HepG2 (cell line): ENCODE data around the gene CLASP1. TPM values are rescaled to one million over a fixed set of nuclear protein-coding genes. Genes with fewer than 3 reads are reported as not detected.
A peak's percentile ranks its signal among the peaks of the same experiment; 100 is the strongest.

Experiments used
- ATAC-seq: fragments of 200-7000 bp; cut with Tn5 transposase; 3 replicates; pipeline ENCODE4 v1.9.1; 2020; ENCODE audit warnings: mild to moderate bottlenecking, moderate library complexity
- BruUV-seq: library from RNA; stranded (reverse); fragments of 400-500 nt; replicated peaks from 2 replicates; lab custom pipeline; 2021; lab: Mats Ljungman, UMichigan
- CTCF ChIA-PET: fragments of 300-600 bp; formaldehyde crosslinking; extraction: SDS; loops from one replicate; lab custom pipeline; 2021; ENCODE audit warnings: low total read pairs, inconsistent platforms, low intra/inter-chr PET ratio; lab: Yijun Ruan, JAX
- POLR2A ChIA-PET: fragments of 350-600 bp; sonication (Branson Sonifier 250); formaldehyde crosslinking; loops from one replicate; lab custom pipeline; 2020; ENCODE audit warnings: antibody characterized with exemption, inconsistent platforms; lab: Yijun Ruan, JAX
- DNase-seq: peaks from one replicate; pipeline ENCODE4 v3.0.0-alpha.2; 2015; ENCODE audit warnings: low spot score
- FAIRE-seq: peaks from 3 replicates; lab custom pipeline; 2011; peaks lifted over from hg19 to GRCh38; lab: Jason Lieb, UNC
- H2AFZ ChIP-seq: one replicate; pipeline ENCODE4 v1.6.1; 2011; ENCODE audit warnings: low read length, inconsistent platforms
- H3K27ac ChIP-seq: fragments of 300-600 bp; 3 replicates; pipeline ENCODE4 v1.8.0; 2011; ENCODE audit warnings: mixed run types, mild to moderate bottlenecking, mixed read lengths, low read length, inconsistent platforms; ENCODE audit not compliant: insufficient read depth; ENCODE audit errors: extremely low read length
- H3K27me3 ChIP-seq, 2 experiments: fragments of 200-600 bp in 1 of 2; 2 replicates in 1 of 2; 3 replicates in 1 of 2; pipeline versions ENCODE4 v1.6.0 to v1.8.0; 2011; ENCODE audit warnings: low read length in 2 of 2, mild to moderate bottlenecking in 2 of 2, moderate library complexity in 2 of 2, inconsistent platforms in 1 of 2; ENCODE audit not compliant: insufficient read depth in 2 of 2, control insufficient read depth in 1 of 2
- H3K36me3 ChIP-seq, 2 experiments: fragments of 200-600 bp in 1 of 2; replicated peaks in 1 of 2; 2 replicates in 1 of 2; 3 replicates in 1 of 2; pipeline versions ENCODE4 v1.5.1 to v1.8.0; 2011; ENCODE audit warnings: low read length in 2 of 2, inconsistent platforms in 1 of 2; ENCODE audit not compliant: insufficient read depth in 2 of 2, control insufficient read depth in 1 of 2
- H3K4me1 ChIP-seq: 2 replicates; pipeline ENCODE4 v1.5.1; 2012; ENCODE audit warnings: low read length, inconsistent platforms; ENCODE audit not compliant: insufficient read depth
- H3K4me2 ChIP-seq: 2 replicates; pipeline ENCODE4 v1.6.0; 2011; ENCODE audit warnings: low read depth, low read length, inconsistent platforms
- H3K4me3 ChIP-seq, 3 experiments: fragments of 200-600 bp in 1 of 3; sonication (generic), shearing (Covaris generic) in 1 of 3; replicated peaks in 1 of 3; 2 replicates each; pipeline ENCODE4 v1.5.1; 2011 to 2016; ENCODE audit warnings: low read length in 3 of 3, inconsistent platforms in 2 of 3, low read depth in 2 of 3, mild to moderate bottlenecking in 2 of 3, control low read depth in 1 of 3, mixed read lengths in 1 of 3; ENCODE audit not compliant: insufficient read depth in 1 of 3
- H3K79me2 ChIP-seq: one replicate; pipeline ENCODE4 v1.6.1; 2011; ENCODE audit warnings: low read length, inconsistent platforms; ENCODE audit not compliant: insufficient read depth
- H3K9ac ChIP-seq: 2 replicates; pipeline ENCODE4 v1.6.0; 2011; ENCODE audit warnings: mild to moderate bottlenecking, low read depth, low read length, inconsistent platforms; ENCODE audit not compliant: insufficient read depth
- H3K9me3 ChIP-seq: 2 replicates; pipeline ENCODE4 v1.5.1; 2012; ENCODE audit warnings: mild to moderate bottlenecking, low read length
- H4K20me1 ChIP-seq: 2 replicates; pipeline ENCODE4 v1.6.0; 2011; ENCODE audit warnings: inconsistent platforms, mild to moderate bottlenecking, low read length, moderate library complexity; ENCODE audit not compliant: insufficient read depth
- FOXP1 ChIP-seq, 2 experiments: fragments of 450-650 bp in 1 of 2; IDR thresholded peaks; 2 replicates each; pipeline ENCODE4 v1.6.1; 2017 to 2018; ENCODE audit warnings: antibody characterized with exemption in 1 of 2
- GABPB1 ChIP-seq: IDR thresholded peaks from 2 replicates; pipeline ENCODE4 v1.6.1; 2016; ENCODE audit warnings: mild to moderate bottlenecking, missing genetic modification reagents, moderate library complexity, missing compliant biosample characterization
- MBNL3 ChIP-seq: fragments of 250-450 bp; sonication (Bioruptor Pico); conservative IDR thresholded peaks from 2 replicates; pipeline ENCODE4 v1.8.0; 2022; ENCODE audit warnings: mild to moderate bottlenecking, inconsistent platforms
- NFE2L2 ChIP-seq: fragments of 150-350 bp; IDR thresholded peaks from 2 replicates; pipeline ENCODE4 v1.6.1; 2014; ENCODE audit warnings: low read length
- NR2F6 ChIP-seq, 2 experiments: IDR thresholded peaks; 2 replicates each; pipeline ENCODE4 v1.6.1; 2016; ENCODE audit warnings: antibody characterized with exemption in 1 of 2, mild to moderate bottlenecking in 1 of 2
- PAF1 ChIP-seq: IDR thresholded peaks from 2 replicates; pipeline ENCODE4 v1.6.1; 2016; ENCODE audit warnings: missing genetic modification reagents, missing compliant biosample characterization
- SALL1 ChIP-seq: sonication (generic); formaldehyde crosslinking; IDR thresholded peaks from 2 replicates; pipeline ENCODE4 v1.8.0; 2022; ENCODE audit warnings: mild to moderate bottlenecking, missing genetic modification reagents
- SP5 ChIP-seq: IDR thresholded peaks from 2 replicates; pipeline ENCODE4 v1.6.1; 2016; ENCODE audit warnings: low read depth, borderline replicate concordance
- SYNCRIP ChIP-seq: fragments of 200-400 bp; formaldehyde crosslinking; IDR thresholded peaks from 2 replicates; pipeline ENCODE4 v1.6.1; 2018; ENCODE audit warnings: mild to moderate bottlenecking, low read depth, low read length; ENCODE audit not compliant: insufficient read depth
- TCF12 ChIP-seq, 2 experiments: fragments of 450-650 bp in 1 of 2; sonication (generic) in 1 of 2; formaldehyde crosslinking in 1 of 2; IDR thresholded peaks; 2 replicates each; pipeline versions ENCODE4 v1.6.1 to v1.8.0; 2017 to 2022; ENCODE audit warnings: antibody characterized with exemption in 1 of 2, mild to moderate bottlenecking in 1 of 2, missing genetic modification reagents in 1 of 2, moderate library complexity in 1 of 2
- TMF1 ChIP-seq: sonication (generic); formaldehyde crosslinking; IDR thresholded peaks from 2 replicates; pipeline ENCODE4 v1.8.1; 2022; ENCODE audit warnings: low read depth, missing genetic modification reagents
- ZNF264 ChIP-seq: sonication (generic); formaldehyde crosslinking; IDR thresholded peaks from 2 replicates; pipeline ENCODE4 v1.4.0; 2020; ENCODE audit warnings: missing genetic modification reagents
- ZNF292 ChIP-seq: sonication (generic); formaldehyde crosslinking; IDR thresholded peaks from 2 replicates; pipeline ENCODE4 v1.8.1; 2022; ENCODE audit warnings: mild to moderate bottlenecking, low read depth, missing genetic modification reagents, borderline replicate concordance
- ZNF33A ChIP-seq: sonication (generic); formaldehyde crosslinking; IDR thresholded peaks from 2 replicates; pipeline ENCODE4 v1.5.1; 2020; ENCODE audit warnings: missing genetic modification reagents, mild to moderate bottlenecking, moderate library complexity, borderline replicate concordance
- ZNF670 ChIP-seq: sonication (generic); formaldehyde crosslinking; IDR thresholded peaks from 2 replicates; pipeline ENCODE4 v1.8.0; 2022; ENCODE audit warnings: mild to moderate bottlenecking, missing genetic modification reagents, borderline replicate concordance
- ZNF883 ChIP-seq: sonication (generic); formaldehyde crosslinking; IDR thresholded peaks from 2 replicates; pipeline ENCODE4 v1.5.1; 2020; ENCODE audit warnings: mild to moderate bottlenecking, missing genetic modification reagents; ENCODE audit errors: not compliant biosample characterization
- ZSCAN12 ChIP-seq: sonication (generic); formaldehyde crosslinking; IDR thresholded peaks from 2 replicates; pipeline ENCODE4 v1.9.0; 2021; ENCODE audit warnings: mild to moderate bottlenecking, missing genetic modification reagents
- WGBS: methylation state at CpG from one replicate; pipeline ENCODE4 v1.1.6; 2017; ENCODE audit warnings: low lambda C conversion rate; 5-methylcytosine and 5-hydroxymethylcytosine counted together
- in situ Hi-C: cut with HindIII; loops from 2 replicates; pipeline ENCODE4 v1.10.0; 2017; ENCODE audit warnings: low pct_unique_long_range_greater_than_20kb; ENCODE audit not compliant: extremely low pct_ligation_motif_present
- intact Hi-C: fragments of 100-400 bp; cut with micrococcal nuclease; formaldehyde crosslinking; loops from one replicate; pipeline ENCODE4 v1.10.0; 2022; ENCODE audit not compliant: unreplicated experiment
- polyA plus RNA-seq, 8 experiments: library from polyadenylated mRNA; depleted of rRNA in 3 of 8; stranded (reverse) in 7 of 8; unstranded in 1 of 8; fragments of >200 nt; fragmentation: Illumina TruSeq in 4 of 8; extraction: Trizol in 4 of 8; gene quantifications; 2 replicates each; pipeline versions ENCODE4 v1.2.1 to v1.2.3, GENCODE V29; 2011 to 2016; ENCODE audit warnings: low read depth in 4 of 8, missing spikeins in 1 of 8, mixed read lengths in 1 of 8; ENCODE audit not compliant: insufficient read depth in 1 of 8
- total RNA-seq, 5 experiments: library from RNA; depleted of rRNA; stranded (reverse); fragments of >200 nt; fragmentation: Illumina TruSeq; extraction: Trizol; gene quantifications; 2 replicates each; pipeline ENCODE4 v1.2.3, GENCODE V29; 2016; ENCODE audit warnings: low read depth in 1 of 5
- TF ChIP-seq, protein P1 (sequence below): sonication (generic); formaldehyde crosslinking; IDR thresholded peaks from 2 replicates; pipeline ENCODE4 v1.4.0; 2020; ENCODE audit warnings: missing genetic modification reagents, mild to moderate bottlenecking, borderline replicate concordance
- TF ChIP-seq, protein P2 (sequence below): sonication (generic); formaldehyde crosslinking; IDR thresholded peaks from 2 replicates; pipeline ENCODE4 v1.4.0; 2020; ENCODE audit warnings: missing genetic modification reagents, mild to moderate bottlenecking, borderline replicate concordance

CLASP1 gene
- total and polyA plus RNA-seq, 2 of the 13 experiments (the other 11 are each of a cell fraction or from before 2014, with no cell fraction given): 11.7 to 47.9 TPM

DNA sequence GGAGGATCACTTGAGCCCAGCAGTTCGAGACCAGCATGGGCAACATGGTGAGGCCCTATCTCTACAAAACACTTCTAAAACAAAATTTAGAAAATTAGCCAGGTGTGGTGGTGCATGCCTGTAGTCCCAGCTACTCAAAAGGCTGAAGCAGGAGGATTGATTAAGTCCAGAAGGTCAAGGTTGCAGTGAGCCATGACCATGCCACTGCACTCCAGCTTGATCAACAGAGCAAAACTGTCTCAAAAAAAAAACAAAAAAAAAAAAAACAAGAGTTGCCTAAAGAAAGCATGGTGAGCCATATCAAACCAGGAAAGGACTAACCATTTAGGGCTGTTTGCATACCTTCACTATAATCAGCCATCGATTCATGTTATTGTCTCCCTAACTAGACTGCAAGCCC lies 4.5 kb downstream of the CLASP1 start:
- BruUV-seq: no TSS peak
- no peak for ATAC-seq
- peak overlapping the region; percentile 38 for H3K27ac ChIP-seq
- POLR2A ChIA-PET: interaction anchor here (0.6 to 1.3 kb wide), 5 partner anchors 10 to 114 kb away, joined by 3 to 13 read pairs (median 7); partner anchors contain the start of gene RNU4ATAC
- peak overlapping the region; percentile 41; the same call in 1 of the 2 replicates for H3K4me2 ChIP-seq
- in situ Hi-C loops: loop anchor here (5.0 kb wide), 1 partner anchor 112 kb away; the partner anchor contains the start of gene RNU4ATAC
- FAIRE-seq: no peak
- peaks cover 11% of the 10 kb centered on the region; the same call in 1 of the 2 replicates for H4K20me1 ChIP-seq
- intact Hi-C loops: loop anchor here (5.0 kb wide), 2 partner anchors 43 to 63 kb away; no protein-coding TSS in a partner anchor
- H3K27me3 ChIP-seq: no peaks in the 10 kb centered on the region; a peak in 2 of 5 replicates
- H3K9ac ChIP-seq: no peak overlapping the region
- peaks cover 0 to 4% of the 10 kb centered on the region in 2 experiments; a peak in 1 of 5 replicates for H3K36me3 ChIP-seq
- peak; percentile 34 for DNase-seq
- CTCF ChIA-PET: no interaction called here
- H3K4me1 ChIP-seq: peaks cover 40% of the 10 kb centered on the region
- H3K79me2 ChIP-seq: peaks cover 93% of the 10 kb centered on the region
- H3K4me3 ChIP-seq: no peak overlapping the region
- 80% methylated on average over 2 of the region's 2 CpGs for WGBS
- H3K9me3 ChIP-seq: no peaks in the 10 kb centered on the region
- H2AFZ ChIP-seq: no peak overlapping the region
- TF ChIP-seq SYNCRIP (no peak), TCF12 (IDR thresholded peaks at IDR 0.05) (no peak), TCF12 (CRISPR knock-in tag; IDR thresholded peaks at IDR 0.05) (no peak), TMF1 (CRISPR knock-in tag) (no peak), MBNL3 (CRISPR knock-in tag) (no peak), ZNF670 (0 out of 2 replicates have a peak, but pooled peaks have one; percentile 36), PAF1 (CRISPR knock-in tag) (no peak), SALL1 (CRISPR knock-in tag) (peak; percentile 49), SP5 (CRISPR knock-in tag) (no peak), NR2F6 (IDR thresholded peaks at IDR 0.05) (no peak), NR2F6 (CRISPR knock-in tag; IDR thresholded peaks at IDR 0.05) (peak; percentile 33; the same call in 1 of the 2 replicates), FOXP1 (IDR thresholded peaks at IDR 0.05) (no peak), FOXP1 (CRISPR knock-in tag; IDR thresholded peaks at IDR 0.05) (0 out of 2 replicates have a peak, but pooled peaks have one; percentile 20), GABPB1 (CRISPR knock-in tag) (no peak), ZNF883 (no peak), ZNF33A (CRISPR knock-in tag) (no peak), NFE2L2 (no peak), ZNF292 (peak; percentile 17; the same call in 1 of the 2 replicates), ZNF264 (no peak), ZSCAN12 (no peak)
- TF ChIP-seq, protein P1, sequence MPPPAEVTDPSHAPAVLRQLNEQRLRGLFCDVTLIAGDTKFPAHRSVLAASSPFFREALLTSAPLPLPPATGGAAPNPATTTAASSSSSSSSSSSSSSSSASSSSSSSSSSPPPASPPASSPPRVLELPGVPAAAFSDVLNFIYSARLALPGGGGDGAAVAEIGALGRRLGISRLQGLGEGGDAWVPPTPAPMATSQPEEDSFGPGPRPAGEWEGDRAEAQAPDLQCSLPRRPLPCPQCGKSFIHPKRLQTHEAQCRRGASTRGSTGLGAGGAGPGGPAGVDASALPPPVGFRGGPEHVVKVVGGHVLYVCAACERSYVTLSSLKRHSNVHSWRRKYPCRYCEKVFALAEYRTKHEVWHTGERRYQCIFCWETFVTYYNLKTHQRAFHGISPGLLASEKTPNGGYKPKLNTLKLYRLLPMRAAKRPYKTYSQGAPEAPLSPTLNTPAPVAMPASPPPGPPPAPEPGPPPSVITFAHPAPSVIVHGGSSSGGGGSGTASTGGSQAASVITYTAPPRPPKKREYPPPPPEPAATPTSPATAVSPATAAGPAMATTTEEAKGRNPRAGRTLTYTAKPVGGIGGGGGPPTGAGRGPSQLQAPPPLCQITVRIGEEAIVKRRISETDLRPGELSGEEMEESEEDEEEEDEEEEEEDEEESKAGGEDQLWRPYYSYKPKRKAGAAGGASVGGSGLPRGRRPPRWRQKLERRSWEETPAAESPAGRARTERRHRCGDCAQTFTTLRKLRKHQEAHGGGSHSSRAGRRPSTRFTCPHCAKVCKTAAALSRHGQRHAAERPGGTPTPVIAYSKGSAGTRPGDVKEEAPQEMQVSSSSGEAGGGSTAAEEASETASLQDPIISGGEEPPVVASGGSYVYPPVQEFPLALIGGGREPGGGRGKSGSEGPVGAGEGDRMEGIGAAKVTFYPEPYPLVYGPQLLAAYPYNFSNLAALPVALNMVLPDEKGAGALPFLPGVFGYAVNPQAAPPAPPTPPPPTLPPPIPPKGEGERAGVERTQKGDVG (CRISPR knock-in tag): no peak
- TF ChIP-seq, protein P2, sequence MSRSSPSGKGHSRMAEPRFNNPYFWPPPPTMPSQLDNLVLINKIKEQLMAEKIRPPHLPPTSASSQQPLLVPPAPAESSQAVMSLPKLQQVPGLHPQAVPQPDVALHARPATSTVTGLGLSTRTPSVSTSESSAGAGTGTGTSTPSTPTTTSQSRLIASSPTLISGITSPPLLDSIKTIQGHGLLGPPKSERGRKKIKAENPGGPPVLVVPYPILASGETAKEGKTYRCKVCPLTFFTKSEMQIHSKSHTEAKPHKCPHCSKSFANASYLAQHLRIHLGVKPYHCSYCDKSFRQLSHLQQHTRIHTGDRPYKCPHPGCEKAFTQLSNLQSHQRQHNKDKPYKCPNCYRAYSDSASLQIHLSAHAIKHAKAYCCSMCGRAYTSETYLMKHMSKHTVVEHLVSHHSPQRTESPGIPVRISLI (CRISPR knock-in tag): peak; percentile 86; the same call in 1 of the 2 replicates
